Amygdala (tissue), 56 donors: ENCODE data around the gene CCL7.
"Not testable (repeated sequence)": the region's sequence is repeated elsewhere in the genome, so short reads cannot be mapped to it uniquely, and the experiment has no call there.

ENCODE experiments used
- DNase-seq, 56 donors: peaks; one replicate each; lab custom pipeline; 2025; lab: John Stamatoyannopoulos, UW

Gene CCL7

DNA sequence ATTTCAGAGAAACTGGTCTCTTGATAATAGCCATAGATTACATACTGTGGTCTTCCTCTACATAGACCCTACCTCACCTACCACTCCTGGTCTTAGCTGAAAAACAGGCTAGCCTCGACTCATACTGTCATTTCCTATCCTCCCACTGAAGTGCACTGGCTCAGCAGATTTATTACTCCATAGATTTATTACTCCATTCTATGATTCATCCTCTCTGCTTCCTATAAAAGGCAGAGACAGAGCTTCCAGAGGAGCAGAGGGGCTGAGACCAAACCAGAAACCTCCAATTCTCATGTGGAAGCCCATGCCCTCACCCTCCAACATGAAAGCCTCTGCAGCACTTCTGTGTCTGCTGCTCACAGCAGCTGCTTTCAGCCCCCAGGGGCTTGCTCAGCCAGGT, at the start of gene CCL7:
CCL7 (plus strand) TSS at position 253 of the 400 bp plus-strand sequence; CDS start at position 323, 70 bp downstream.
- no peak for DNase-seq

GRCh38 chr17:34220752-34221395, 49.1 kb upstream of the CCL7 start:
- no peak for DNase-seq

GRCh38 chr17:34221411-34221810, 48.6 kb upstream of the CCL7 start:
- DNase-seq: no peak

DNA sequence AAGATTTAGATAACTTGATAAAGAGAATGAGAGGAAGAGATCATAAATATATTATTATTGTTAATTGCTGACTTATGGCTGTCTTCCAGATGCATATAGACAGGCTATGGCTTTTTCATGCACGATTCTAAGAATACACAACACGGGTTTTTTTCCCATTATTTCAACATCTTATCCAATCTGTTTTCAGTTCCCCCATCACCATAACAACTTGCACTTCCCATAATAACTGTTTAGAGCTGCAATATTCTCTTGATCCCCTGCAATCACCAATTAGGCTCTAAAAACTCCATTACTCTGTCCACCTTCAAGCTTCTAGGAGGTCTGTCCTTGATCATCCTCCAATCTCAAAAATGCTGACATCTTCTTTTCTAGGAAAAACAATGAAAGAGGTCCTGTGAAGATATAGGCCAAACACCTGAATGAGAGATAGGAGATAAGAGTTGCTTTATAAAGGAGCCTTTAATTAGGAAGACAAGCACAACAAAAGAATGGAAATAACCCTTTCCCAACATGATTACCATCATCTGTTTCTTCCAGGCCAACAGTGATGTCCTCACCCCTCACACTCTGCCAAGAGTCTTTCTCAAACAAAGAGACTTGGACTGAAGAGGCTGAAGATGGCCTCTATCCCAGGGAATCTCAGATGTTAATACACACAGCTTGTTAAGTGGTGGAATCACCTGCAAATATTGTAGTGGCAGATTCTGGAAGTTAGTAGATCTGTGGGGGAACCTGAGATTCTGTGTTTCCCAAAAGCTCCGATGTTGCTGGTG, 47.1 kb upstream of the CCL7 start:
- no peak for DNase-seq

GRCh38 chr17:34225046-34225445, 45.0 kb upstream of the CCL7 start:
- no peak for DNase-seq

- DNase-seq: no peak
Measured at GRCh38 chr17:34226011-34226743, 43.8 kb upstream of the CCL7 start.

- no peak for DNase-seq
Measured at GRCh38 chr17:34226744-34227034, 43.3 kb upstream of the CCL7 start.

DNA sequence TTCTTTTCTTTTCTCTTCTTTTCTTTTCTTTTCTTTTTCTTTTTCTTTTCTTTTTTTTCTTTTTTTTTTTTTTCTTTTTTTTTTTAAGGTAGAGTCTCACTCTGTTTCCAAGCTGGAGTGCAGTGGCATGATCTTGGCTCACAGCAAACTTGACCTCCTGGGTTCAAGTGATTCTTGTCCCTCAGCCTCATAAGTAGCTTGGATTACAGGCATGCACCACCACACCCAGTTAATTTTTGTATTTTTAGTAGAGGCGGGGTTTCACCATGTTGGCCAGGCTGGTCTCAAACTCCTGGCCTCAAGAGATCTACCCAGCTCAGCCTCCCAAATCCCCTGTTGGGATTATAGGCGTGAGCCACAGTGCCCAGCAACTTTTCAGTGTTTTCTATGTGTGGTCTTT, 42.7 kb upstream of the CCL7 start:
- not testable (repeated sequence) for DNase-seq

- no peak for DNase-seq
Measured at GRCh38 chr17:34227707-34228106, 42.3 kb upstream of the CCL7 start.

- DNase-seq: no peak
Measured at GRCh38 chr17:34228781-34229180, 41.2 kb upstream of the CCL7 start.

- DNase-seq: no peak
Measured at GRCh38 chr17:34230342-34230741, 39.7 kb upstream of the CCL7 start.

- DNase-seq: no peak
Measured at GRCh38 chr17:34234616-34235015, 35.4 kb upstream of the CCL7 start.

GRCh38 chr17:34235389-34236028, 34.5 kb upstream of the CCL7 start:
- DNase-seq: no peak

DNA sequence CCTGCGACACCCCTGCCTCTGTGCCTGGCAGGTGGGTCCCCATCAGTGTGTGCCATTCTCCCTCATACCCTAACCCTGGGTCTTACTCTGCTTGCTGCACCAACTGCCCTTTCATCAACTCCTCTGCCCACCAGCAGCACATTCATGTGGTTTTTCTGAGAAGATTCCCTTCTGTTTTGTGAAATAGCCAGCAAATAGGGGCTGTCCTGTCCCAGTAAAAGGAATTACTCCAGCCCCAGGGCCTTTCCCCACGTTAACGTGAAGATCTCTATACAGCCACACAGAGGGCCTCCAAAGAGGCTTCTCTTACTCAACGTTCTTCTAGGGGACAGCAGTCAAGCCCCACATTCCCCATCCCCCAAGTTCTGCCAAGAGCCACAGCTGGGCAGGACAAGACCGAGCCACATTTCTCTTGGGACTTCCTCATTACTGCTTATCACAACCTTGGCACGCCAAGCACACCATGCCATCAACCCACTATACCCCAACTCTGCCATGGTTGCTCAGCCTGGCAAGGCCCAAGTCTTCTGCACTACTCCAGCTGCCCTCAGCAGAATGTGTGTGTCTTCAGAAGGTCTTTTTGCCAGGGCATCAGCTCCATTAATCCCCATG, 33.6 kb upstream of the CCL7 start:
- no peak for DNase-seq

DNA sequence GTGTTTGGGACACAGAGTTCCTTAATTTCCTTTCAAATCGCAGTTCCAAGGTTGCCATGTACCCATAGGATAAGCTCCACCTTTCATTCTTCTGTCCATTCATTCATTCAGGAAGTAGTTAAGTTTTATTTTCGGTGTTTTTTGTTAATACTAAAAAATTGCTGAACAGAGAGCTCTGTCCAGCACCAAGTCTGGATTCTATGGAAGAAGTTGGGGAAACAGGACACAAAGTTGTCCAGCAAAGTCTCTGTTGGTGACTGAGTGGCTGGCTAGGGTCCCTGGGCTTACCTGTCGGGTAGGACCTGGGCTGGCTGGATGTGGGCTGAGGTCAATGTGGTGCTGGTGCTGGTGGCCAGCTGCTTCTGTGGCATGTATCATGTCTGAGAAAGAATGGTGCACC, 32.6 kb upstream of the CCL7 start:
- no peak for DNase-seq

DNA sequence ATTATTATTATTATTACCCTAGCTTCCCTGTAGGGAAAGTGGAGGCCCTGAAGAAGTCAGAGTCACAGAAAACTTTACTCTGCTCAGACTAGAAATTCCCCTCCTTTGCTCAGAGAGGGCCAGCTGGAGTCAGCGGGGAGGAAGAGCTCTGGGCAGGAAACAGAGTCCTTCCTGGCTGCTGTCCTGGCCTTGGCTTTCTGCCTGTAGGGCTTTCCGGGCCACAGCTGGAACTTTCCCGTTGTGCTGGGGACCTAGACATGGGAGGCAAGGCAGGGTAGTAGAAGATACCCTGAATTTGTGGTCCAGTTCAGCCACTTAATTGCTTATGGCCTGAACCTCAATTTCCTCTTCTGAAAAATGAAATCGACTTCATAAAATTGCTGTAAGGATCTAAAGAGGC, 29.0 kb upstream of the CCL7 start:
- DNase-seq: peak in 18 of 56 donors; percentile 4 to 54 (median 26)

DNA sequence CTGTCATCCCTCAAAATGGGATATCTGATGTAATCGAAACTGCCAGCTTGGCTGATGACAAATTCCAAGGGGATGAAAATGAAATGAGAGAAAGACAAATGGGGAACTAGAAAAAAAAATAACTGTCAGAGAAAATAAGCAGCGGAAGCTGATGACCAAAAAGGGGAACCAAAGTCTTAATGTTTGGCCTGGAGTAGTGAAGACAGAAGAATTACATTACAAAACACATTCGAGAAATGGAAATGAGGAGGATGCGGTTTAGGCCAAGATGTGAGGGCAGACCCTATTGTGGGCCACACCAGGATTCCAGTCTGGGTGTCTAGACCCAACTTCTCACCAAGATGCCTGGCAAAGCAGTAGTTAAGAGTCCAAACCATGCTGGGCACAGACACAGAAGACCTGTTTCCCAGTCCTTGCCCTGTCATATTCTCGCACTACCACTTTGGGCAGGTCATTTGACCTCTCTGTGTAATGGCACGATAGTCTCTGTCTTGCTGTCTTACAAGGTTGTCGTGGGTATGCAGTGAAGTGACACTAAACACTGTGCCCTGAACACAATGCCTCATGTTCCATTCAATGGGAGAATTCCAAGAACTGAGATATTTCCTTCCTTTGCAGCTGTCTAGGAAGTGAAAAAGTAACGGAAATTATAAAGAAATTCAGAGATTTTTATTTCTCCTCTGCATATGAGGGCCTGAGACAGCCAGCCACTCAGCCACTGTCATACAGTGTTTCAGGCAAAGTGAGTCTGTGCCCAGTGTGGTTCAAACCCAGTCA, 27.2 kb upstream of the CCL7 start:
- DNase-seq: no peak

DNA sequence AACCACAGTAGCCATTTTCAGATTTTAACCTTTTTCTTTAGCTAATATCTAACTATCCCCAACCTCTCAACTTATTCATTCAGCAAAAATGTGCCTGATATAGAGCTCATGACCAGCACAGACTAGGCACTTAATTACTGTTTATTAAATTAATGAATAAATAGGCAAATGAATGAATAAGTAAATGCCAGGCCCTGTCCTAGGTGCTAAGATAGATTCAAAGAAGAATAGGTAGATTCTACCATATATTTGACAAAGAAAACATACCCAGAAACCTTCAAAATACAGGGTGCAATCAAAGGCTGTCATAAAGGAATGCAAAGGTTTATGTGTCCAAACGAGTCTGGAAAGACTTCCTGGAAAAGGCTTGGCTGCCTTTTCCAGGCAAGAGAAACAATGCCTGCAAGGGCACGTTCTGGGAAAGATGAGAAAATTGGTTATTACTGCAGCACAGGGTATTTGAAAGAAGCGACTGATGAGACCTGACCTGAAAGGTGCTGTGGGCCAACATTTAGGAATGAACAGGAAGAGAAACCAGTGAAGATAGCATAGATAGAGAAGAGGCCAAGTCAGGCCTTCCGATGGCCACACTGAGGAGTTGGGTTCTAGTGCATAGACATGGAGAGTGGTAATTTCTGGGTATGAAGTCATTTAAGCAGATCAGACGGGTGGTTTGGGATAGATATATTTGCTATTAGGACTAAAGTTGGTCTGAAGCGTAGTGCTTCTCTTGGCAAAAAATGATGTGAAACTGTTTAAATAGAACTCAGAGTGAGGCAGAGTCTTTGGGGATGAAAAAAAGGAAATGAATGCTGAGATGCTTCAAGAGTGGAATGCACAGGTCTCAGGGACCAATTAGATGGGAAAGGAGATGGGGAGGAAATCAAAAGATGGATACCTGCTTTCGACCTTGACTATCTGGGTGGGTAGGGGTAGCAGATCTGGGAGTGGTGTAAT, 26.4 kb upstream of the CCL7 start:
- no peak for DNase-seq

DNA sequence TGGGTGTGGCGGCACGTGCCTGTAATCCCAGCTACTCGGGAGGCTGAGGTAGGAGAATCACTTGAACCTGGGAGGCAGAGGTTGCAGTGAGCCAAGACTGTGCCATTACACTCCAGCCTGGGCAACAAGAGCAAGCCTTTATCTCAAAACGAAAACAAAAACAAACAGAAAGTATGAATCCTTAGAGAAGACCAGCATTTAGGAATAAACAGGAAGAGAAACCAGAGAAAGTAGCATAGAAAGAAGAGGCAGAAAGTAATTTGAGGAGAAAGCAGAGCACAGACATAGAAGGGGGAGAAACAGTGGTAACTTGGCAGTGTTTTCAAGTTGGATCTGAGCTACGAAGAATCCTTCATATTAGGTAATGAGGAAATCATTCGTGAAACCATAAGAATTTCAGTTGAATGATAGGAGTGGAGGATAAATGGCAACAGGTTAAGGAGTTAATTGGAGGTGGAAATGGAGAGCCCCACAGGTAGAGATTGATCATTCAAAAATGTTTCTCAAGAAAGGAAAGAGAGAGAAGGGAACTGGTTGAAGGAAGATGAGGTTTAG, 24.6 kb upstream of the CCL7 start:
- DNase-seq: no peak
